NCI-H1105 (cell line): ENCODE results near the gene ANOS1.
"Not testable (repeated sequence)": the region's sequence is repeated elsewhere in the genome, so short reads cannot be mapped to it uniquely, and the experiment has no call there.

Experiments
- DNase-seq: peaks from one replicate; lab custom pipeline; 2025; lab: John Stamatoyannopoulos, UW

Gene ANOS1

DNA sequence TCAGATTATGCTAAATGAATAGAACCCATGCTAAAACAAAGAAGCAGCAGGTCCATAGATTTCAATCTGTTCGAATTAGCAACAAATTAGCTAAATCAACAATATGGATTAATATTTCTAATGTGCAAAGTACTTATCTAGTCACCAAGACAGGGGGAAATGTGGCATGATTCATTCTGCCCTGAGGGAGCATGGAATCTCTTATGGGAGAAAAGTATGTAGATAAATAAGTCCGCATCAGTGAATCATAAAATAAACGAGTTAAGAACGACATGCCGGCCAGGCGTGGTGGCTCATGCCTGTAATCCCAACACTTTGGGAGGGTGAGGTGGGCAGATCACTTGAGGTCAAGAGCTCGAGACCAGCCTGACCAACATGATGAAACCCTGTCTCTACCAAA lies 102.1 kb downstream of the ANOS1 start:
- DNase-seq = no peak

DNA sequence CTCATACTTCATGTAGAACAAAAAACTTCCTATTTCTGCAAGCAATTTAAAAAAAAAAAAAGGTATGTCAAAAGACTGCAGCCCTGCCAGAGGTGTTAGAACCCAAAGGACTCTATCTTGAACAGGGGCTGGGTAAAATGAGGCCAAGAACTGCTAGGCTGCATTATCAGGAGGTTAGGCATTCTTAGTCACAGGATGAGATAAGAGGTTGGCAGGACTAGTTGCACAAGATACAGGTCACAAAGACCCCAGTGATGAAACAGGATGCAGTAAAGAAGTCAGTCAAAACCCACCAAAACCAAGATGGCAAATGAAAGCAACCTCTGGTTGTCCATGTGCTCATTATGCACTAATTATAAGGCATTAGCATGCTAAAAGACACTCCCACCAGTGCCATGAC lies 104.1 kb downstream of the ANOS1 start:
- DNase-seq = no peak

DNA sequence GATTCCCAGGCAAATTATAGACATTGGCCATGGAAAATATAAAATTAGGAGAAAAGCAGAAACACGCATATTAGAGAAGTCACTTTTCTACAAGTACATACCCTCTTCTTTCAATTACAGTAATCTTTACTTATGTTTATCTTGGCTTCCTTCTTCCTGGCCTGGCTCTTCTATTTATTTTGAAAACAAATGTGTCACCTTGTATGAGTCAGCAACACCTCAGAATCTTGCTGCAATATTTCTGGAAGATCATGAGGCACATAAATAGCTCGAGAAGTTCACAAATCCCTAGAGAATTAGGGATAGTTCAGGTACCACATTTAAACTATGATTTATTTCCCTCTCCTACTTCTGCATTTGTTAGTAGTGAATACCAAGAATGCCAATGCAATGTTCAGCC lies 124.6 kb downstream of the ANOS1 start:
- DNase-seq = no peak

DNA sequence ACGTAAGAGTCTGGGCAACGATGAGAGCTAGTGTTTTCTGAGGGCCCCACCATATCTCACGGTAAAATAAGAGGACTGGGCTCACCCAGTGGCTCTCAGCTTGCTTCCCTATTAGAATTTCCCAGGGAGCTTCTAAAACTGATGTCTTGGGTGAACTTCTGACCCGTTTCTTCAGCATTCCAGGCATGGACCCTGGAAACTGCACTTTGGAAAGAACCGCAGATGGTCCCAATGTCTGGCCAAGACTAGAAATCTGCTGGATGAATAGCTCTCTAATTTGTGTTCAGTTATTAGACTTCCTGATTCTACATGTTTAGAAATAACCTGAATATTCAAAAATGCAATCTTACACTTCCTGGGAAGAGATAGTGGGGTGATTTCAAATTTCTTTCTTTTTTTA lies 127.8 kb downstream of the ANOS1 start:
- DNase-seq = no peak

DNA sequence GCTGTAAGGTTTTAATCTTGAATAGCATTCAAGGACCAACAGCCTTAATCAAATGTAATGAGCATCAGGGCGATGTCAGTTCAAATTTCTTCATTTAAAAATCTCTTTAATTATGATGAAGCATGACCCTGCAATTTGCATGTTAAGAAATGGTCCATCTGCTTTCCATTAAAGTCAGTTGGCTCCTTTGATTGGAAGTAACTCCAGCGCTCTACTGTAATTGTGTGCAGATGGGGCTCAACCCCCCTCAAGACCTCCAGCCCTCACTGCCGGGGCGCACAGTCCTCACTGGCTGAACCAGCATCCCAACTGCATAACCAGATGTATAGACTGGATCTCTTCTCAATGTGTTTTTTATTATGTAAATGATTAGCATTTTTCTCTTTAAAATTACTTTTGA lies 140.4 kb downstream of the ANOS1 start:
- DNase-seq = no peak

DNA sequence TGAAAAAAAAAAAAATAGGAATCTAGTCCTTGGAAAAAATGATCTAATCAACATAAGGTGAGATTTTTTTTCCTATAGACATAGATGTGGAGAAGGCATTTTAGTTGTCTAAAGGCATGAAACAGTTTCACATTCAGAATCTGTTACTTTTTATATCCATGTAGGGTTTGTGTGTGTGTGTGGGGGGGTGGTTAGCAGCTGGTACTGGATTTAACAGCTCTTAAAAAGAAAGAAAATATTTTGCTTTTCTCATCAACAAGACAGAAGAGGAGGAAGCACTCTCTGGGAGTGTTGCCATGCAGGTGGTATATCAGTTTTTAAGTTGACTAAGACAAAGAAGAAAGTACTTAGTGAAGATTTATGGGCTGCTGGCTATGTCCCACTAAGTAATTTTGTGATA lies 145.0 kb downstream of the ANOS1 start:
- no peak for DNase-seq

DNA sequence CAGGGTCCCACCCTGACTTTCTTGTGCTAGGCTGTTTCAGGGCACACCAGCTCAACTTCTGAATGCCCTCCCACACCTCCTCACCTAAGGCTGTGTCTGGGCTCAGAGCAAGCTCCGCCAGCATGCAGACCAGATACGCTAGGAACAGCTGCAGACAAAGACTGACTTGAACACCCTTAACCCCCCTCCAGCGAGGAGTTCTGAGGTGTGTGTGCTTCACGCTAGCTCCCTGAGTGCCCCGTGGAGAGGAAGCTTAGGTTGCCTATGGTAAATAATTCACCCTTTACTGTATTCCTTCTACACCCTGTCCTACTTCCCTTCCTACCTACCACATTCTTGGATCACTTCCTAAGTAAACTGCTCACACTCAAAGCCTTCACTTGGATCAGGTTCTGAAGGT lies 152.3 kb downstream of the ANOS1 start:
- no peak for DNase-seq

DNA sequence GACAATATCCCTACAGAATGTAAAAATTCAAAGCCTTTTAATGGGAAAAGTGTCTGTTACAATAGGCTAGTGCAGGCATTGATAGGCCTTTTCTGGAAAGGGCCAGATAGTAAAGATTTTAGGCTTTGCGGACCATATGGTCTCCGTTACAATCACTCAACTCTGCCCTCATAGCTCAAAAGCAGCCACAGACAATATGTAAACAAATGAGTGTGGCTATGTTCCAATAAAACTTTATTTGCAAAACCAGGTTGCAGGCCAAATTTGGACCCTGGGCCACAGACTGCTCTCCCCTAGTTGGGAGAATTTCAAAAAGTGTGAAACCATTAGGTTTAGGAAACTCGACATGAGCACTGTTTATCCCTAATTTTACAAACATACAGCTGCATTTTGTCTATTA lies 155.1 kb downstream of the ANOS1 start:
- DNase-seq = no peak

DNA sequence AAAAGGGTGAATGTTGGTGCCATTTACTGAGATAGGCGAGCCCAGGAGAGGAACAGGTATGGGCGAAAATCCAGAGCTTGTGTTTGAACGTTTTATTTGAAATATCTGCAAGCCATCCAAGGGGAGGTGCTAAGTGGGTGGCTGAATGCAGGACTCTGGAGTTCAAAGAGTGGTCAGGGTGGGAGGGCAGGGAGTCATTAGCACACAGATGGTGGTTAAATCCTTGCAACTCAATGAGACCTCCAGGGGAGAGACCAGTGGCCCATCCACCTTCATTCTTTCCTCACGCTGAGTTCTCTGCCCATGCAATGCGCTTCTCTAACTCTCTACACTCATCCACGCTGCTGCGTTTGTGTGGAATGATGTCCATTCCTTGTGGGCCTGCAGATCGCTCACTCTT lies 166.2 kb downstream of the ANOS1 start:
- DNase-seq = no peak

DNA sequence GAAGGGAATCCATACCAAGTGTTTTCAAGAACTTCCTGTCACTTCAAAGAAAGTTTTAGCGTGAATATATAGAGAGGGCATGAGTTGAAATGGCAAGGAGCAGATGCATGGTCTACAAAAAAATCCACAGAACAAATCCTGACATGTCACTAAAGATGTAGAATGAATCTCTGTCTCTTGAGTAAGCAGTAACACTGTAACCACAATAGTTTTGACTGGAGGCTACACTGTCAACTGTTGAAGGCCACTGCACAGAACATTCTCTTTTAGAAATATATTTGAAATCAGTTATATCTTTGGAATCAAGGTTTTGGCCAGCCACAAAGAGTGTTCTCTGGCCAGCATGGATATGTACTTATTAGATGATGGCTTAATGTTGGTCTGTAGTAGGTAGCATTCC lies 183.5 kb downstream of the ANOS1 start:
- no peak for DNase-seq

DNA sequence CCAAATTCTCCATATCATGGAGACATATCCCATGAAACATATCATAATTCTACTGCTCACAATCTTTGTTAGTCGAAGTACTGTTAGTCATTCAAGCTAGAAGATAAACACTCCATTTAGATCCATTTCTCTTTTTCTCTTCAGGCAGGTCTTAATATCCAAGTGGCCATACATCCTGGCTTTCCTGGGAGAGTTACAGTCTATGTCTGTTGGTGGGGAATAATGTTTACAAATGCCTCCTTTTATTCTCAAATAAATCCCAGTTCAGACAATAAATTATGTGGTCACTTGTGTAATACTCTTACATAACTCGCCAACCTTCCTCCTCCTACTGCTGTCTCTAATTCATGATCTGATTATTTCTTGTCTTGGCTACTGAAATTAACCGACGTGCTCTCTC lies 185.2 kb downstream of the ANOS1 start:
- DNase-seq = no peak

DNA sequence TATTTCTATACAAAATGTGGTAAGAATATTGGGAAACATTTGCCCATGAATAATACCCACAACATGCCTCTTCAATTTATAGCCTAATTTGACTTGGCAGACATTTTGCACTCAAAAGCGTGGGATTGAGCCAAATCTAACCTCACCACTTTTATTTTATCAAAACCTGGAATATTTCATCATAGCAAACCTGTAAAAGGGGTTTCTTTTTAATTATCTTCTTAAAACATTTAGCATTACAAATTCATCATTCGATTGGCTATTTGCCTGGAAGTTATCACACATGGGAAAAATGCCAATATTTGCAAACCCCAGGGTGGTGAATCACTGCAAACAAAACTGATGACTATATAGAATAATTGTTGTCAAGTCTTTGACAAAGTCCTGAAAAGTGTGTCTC lies 211.1 kb downstream of the ANOS1 start:
- no peak for DNase-seq

DNA sequence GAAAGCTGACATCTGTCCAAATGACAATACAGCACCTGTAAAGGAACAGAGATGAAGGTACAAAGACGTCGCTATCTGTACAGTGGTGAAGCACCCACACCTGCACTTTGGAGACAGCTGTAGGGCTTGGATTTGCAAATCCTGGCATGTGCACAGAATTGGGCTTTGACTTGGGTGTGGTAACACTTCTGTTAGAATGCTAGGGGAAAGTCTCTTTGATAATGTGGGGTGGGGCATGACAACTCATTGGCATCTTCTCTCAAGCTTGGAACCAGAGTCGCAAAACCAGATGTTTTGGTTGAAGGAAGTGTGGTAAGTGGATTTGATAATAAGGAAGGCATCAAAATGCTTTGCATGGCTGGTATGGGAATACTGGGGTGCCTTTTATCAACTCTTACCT lies 211.8 kb downstream of the ANOS1 start:
- no peak for DNase-seq

DNA sequence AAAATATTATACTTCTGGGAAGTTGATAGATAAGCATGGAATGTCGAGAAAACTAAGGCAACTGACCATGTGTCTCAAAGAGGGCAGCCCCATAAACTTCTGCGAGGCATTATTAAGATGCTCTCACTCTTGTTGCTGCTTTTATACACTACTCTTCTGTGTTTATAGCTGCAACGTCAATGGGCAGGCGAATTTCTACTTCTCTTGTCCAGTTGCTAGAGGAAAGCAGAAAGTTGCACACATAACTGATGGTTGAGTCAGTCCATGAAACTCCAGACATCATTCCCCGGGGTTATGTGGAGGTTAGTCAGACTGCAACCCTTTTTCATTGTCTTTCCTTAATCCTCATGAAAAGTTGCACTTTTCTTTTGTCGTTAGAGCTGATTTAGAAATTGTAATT lies 227.5 kb downstream of the ANOS1 start:
- no peak for DNase-seq

DNA sequence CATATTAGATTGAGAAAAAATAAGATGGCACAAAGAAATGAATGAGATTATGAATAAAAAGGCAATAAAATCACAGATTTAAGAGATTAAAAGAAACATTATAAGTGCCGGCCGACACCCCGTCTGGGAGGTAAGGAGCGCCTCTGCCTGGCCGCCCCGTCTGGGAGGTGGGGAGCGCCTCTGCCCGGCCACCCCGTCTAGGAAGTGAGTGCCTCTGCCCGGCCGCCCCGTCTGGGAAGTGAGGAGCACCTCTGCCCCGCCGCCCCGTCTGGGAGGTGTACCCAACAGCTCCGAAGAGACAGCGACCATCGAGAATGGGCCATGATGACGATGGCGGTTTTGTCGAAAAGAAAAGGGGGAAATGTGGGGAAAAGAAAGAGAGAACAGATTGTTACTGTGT lies 229.8 kb downstream of the ANOS1 start:
- DNase-seq = not testable (repeated sequence)

DNA sequence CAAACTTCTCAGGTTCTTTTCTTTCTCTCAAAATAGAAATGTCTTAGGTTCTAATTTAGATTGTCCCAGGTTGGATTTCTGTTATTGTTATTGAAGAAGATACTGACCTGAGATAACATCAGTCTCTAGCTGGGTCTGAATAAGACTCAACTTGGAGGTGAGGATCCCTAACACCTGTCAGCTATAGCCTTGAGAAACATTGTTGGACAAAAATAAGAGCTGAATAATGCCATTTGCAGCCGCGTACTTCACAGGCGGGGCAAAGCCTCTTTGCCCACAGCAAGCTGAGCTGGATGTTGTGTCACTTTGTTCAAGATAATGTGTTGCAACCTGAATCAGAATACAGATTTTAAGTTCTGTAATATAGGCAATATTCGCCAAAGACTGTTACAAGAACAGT lies 231.7 kb downstream of the ANOS1 start:
- no peak for DNase-seq

DNA sequence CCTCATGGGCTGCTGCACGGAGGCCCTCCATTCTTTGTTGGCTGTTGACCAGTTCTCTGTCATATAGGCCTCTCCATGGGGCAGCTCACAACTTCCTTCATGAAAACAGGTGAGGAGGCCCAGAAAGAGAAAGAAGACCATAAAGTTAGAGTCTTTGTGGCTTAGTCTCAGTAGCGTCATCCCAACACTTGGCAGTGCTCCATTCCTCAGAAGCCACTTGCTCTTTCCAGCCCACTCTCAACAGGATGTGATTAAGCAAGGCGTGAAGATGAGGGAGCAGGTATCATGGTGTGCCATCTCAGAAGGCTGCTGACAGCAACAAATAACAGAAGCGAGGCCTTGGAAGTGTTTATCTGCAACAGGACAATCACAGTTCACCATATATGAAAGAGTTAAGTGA lies 236.9 kb downstream of the ANOS1 start:
- DNase-seq = not testable (repeated sequence)

DNA sequence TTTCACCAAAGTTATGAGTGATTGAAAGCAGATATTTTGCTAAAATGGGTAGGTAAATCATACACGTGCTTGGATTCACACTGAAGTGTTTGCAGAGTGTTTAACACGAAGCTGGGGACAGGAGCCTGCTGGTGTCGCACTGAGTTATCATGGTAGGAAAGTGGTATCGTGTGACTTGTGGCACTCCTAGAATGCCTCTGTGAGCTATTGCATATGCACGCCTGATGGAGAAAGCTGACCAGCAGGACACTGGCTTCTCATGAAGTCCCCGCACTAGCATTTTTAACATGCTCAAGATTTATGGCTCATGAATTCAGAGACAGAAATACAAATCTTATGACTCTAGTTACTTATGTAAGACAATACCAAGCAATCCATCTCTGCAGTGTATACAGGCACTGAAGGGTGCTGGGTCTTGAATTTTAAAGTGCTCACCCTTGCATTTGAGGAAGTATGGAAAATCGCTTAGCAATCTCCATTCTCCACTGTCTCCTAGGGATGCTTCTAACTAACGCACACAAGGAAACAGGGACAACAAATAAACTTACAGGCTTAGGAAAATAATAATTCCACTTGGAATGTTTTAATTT lies 247.5 kb downstream of the ANOS1 start:
- no peak for DNase-seq
